PC-9 (cell line): Measurements from ENCODE around the gene TLR2.

Experiments
- CTCF ChIP-seq: fragments of 200-600 bp; sonication (generic); conservative IDR thresholded peaks from 2 replicates; pipeline ENCODE4 v1.6.1; 2017; ENCODE audit warnings: mixed run types, antibody characterized with exemption, mild to moderate bottlenecking, moderate library complexity
- EZH2 ChIP-seq: fragments of 200-600 bp; sonication (generic); IDR thresholded peaks from 2 replicates; pipeline ENCODE4 v1.8.0; 2017; ENCODE audit warnings: antibody characterized with exemption, low read depth

- no peak for TF ChIP-seq CTCF
- no peak for TF ChIP-seq EZH2
Observed at GRCh38 chr4:153705743-153706468, 21.8 kb downstream of the TLR2 start.
